BJ (cell line): ENCODE results near the gene SPTBN1. TPM values are rescaled to one million over a fixed set of nuclear protein-coding genes. Genes with fewer than 3 reads are reported as not detected.

Experiments
- CTCF ChIA-PET: fragments of 350-600 bp; formaldehyde crosslinking; extraction: SDS; loops from one replicate; lab custom pipeline; 2021; ENCODE audit warnings: antibody characterized with exemption, inconsistent platforms; lab: Yijun Ruan, JAX
- POLR2A ChIA-PET: fragments of 300-600 bp; sonication (Branson Sonifier 250); formaldehyde crosslinking; extraction: SDS; loops from one replicate; lab custom pipeline; 2021; ENCODE audit warnings: antibody characterized with exemption; lab: Charles Lee
- DNase-seq: peaks from one replicate; pipeline ENCODE4 v3.0.0-alpha.2; 2011; ENCODE audit warnings: low read depth
- H3K27me3 ChIP-seq: 2 replicates; pipeline ENCODE4 v1.6.0; 2011; ENCODE audit warnings: low read length; ENCODE audit not compliant: control insufficient read depth, insufficient read depth
- H3K36me3 ChIP-seq: 2 replicates; pipeline ENCODE4 v1.5.1; 2011; ENCODE audit warnings: low read length; ENCODE audit not compliant: control insufficient read depth, insufficient read depth
- H3K4me3 ChIP-seq: 2 replicates; pipeline ENCODE4 v1.5.1; 2011; ENCODE audit warnings: low read depth, mild to moderate bottlenecking, control low read depth, low read length
- polyA plus RNA-seq: library from polyadenylated mRNA; depleted of rRNA; stranded (reverse); fragments of >200 nt; gene quantifications from 2 replicates; pipeline ENCODE4 v1.2.3, GENCODE V29; 2011
- TF ChIP-seq, protein P1 (sequence below): IDR thresholded peaks from 2 replicates; pipeline ENCODE4 v1.5.1; 2011; ENCODE audit warnings: low read depth, mild to moderate bottlenecking, control low read depth, inconsistent platforms, low read length, moderate library complexity; ENCODE audit not compliant: insufficient read depth

The SPTBN1 gene
- polyA plus RNA-seq, 1 experiment = 33.8 TPM

DNA sequence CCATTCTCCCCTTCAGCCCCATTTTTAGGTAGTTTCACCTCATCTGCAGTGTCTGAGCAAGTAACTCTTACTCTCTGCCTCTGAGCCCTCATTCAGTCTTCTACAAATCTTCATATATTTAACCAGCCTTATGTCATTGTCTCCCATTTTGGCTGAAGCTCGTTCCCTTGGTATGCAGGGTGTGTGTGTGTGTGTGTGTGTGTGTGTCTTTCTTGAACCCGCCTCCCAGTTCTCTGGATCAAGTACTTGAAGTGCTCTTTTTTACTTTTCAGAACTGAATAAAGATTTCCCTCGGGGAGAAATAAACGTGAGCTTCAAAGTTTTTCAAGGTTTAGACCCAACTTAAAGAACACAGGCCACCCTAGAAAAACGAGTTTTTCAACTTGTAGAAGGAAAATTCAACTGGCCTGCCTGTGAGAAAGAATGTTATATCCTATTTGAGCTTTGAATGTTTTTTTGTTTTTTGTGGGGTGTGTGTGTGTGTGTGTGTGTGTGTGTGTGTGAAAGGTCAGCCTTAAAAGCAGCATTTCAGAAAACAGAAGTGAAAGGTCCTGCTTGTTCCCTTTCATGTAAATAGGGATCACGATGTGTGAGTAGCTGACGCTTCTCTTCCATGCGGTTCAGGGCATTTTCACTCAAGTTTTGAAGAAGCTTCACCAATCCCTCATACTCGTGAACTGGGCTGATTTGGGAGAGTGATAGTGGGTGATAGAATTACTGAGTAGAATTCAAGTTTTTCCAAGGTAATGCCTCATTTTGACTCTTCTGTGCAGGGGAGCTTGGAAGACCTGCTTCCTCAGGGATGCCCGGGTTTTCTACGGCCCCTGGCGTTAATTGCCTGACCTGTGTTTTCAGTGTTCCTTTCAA, 216.7 kb downstream of the SPTBN1 start:
- DNase-seq = no peak
- Histone ChIP-seq H3K27me3 (no peaks in the 10 kb centered on the region), H3K4me3 (no peak overlapping the region), H3K36me3 (peaks cover 5% of the 10 kb centered on the region)
- POLR2A ChIA-PET = no interaction called here
- TF ChIP-seq, protein P1, sequence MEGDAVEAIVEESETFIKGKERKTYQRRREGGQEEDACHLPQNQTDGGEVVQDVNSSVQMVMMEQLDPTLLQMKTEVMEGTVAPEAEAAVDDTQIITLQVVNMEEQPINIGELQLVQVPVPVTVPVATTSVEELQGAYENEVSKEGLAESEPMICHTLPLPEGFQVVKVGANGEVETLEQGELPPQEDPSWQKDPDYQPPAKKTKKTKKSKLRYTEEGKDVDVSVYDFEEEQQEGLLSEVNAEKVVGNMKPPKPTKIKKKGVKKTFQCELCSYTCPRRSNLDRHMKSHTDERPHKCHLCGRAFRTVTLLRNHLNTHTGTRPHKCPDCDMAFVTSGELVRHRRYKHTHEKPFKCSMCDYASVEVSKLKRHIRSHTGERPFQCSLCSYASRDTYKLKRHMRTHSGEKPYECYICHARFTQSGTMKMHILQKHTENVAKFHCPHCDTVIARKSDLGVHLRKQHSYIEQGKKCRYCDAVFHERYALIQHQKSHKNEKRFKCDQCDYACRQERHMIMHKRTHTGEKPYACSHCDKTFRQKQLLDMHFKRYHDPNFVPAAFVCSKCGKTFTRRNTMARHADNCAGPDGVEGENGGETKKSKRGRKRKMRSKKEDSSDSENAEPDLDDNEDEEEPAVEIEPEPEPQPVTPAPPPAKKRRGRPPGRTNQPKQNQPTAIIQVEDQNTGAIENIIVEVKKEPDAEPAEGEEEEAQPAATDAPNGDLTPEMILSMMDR = no peak
- CTCF ChIA-PET = interaction anchor here (1.0 to 1.4 kb wide), 3 partner anchors 12 to 33 kb away, joined by 3 to 5 read pairs (median 3); no protein-coding TSS in a partner anchor

DNA sequence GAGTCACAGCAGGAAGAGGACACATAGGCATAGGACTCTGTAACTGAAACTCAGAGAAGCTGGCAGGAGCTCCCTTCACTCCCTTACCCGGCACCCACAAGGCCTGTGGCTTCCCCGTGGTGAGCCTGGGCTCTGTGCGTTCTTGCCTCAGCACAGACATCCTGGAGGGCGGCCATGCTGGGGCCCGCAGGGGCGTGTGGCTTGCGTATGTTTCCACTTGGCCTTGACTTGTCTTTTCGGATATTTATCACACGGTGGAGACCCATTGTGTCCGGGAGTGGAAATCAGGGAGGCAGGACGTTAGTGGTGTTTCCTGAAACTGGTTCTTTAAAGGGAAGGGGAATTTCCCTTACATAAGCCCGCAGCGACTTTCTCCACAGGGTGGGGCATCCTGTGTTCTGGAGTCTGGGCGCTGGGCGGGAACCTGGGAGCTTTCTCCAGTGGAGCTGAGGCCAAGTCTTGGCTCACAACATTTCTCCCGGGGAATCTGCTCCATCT, 217.4 kb downstream of the SPTBN1 start:
- CTCF ChIA-PET = interaction anchor here (1.0 to 1.4 kb wide), 3 partner anchors 12 to 32 kb away, joined by 3 to 5 read pairs (median 3); no protein-coding TSS in a partner anchor

DNA sequence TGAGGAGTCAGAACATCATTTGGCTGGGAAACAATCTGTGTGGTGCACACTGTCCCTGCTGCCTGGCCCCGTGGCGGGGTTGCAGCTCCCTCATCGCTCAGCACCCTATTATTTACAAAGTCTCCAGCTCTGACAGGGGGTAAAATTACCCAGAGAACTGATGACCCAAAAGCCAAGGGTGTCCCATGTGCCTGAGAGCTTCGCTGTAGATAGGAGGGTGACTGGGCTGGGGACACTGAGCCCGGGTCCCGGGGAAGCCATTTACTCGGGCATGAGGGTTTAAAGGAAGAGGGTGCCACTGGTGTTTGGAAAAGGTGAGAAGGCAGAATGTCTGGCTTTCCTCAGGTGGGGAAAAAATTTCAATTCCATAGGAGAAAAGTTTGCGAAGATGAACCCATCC, 219.2 kb downstream of the SPTBN1 start:
- no peak for DNase-seq
- POLR2A ChIA-PET = no interaction called here
- CTCF ChIA-PET = interaction anchor here (0.9 to 1.2 kb wide), 3 partner anchors 9 to 30 kb away, joined by 3 to 4 read pairs (median 4); no protein-coding TSS in a partner anchor

More for the DNA sequence above, 217.4 kb downstream of the SPTBN1 start:
- Histone ChIP-seq H3K4me3 (no peak overlapping the region), H3K27me3 (no peaks in the 10 kb centered on the region), H3K36me3 (no peaks in the 10 kb centered on the region)
- TF ChIP-seq, protein P1 = no peak
- POLR2A ChIA-PET = no interaction called here
- DNase-seq = no peak

DNA sequence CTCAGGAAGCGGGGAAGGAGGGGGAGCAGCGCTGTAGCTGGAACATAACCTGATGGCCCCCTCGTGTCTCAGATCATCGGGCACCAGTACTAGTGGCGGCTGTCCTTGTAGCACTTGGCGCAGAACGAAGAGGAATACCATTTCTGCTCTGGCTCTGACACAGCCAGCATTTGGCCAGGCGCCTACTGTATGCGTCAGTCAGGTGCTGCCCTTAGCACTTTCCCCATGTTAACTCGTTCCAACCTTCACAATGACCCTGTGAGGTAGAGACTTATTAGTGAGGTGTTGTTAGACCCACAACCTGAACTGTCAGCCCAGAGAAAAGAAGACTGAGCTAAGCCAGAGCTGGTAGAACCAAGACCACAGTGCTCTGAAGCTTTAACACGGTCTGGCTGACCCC, 219.6 kb downstream of the SPTBN1 start:
- TF ChIP-seq, protein P1 = no peak
- ChIA-PET CTCF (interaction anchor here (1.0 to 2.1 kb wide), 3 partner anchors 10 to 17 kb away, joined by 3 to 9 read pairs (median 4); no protein-coding TSS in a partner anchor), POLR2A (no interaction called here)
- H3K36me3 ChIP-seq = no peaks in the 10 kb centered on the region
- no peaks in the 10 kb centered on the region for H3K27me3 ChIP-seq
- H3K4me3 ChIP-seq = no peak overlapping the region
- DNase-seq = no peak

More for the DNA sequence above, 219.2 kb downstream of the SPTBN1 start:
- Histone ChIP-seq H3K36me3 (no peaks in the 10 kb centered on the region), H3K4me3 (no peak overlapping the region), H3K27me3 (no peaks in the 10 kb centered on the region)
- TF ChIP-seq, protein P1 = no peak

DNA sequence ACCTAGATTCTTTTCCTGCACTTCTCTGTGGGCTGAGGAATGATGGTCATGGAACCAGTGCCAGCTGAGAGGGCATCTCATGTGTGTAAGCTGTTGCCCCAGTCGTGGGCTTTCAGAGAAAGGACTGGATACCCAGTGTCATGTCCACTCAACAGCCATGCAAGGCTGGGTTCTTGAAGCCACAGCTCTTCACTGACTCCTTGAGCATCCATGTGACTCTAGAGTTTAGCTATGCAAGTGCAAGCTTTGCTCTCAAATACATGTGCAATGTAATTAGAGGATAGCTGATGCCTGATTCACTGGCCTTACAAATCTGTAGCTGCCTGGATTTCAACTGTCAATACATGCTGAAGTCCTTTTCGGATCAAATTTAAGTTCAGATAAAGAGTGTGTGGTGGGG, 220.5 kb downstream of the SPTBN1 start:
- POLR2A ChIA-PET = no interaction called here

More for the DNA sequence above, 220.5 kb downstream of the SPTBN1 start:
- H3K36me3 ChIP-seq = no peaks in the 10 kb centered on the region
- CTCF ChIA-PET = interaction anchor here (0.6 to 2.5 kb wide), 6 partner anchors 11 to 242 kb away, joined by 3 to 9 read pairs (median 4); no protein-coding TSS in a partner anchor
- DNase-seq = no peak
- H3K4me3 ChIP-seq = no peak overlapping the region
- TF ChIP-seq, protein P1 = no peak
- H3K27me3 ChIP-seq = no peaks in the 10 kb centered on the region
